GM19467 (cell line): ENCODE data around the gene MRPL43.
A peak's percentile ranks its signal among the peaks of the same experiment; 100 is the strongest.

Experiments used
- ATAC-seq: cut with Tn5 transposase; IDR thresholded peaks from one replicate; pipeline ENCODE4 v1.9.1; 2021; ENCODE audit warnings: mild to moderate bottlenecking, moderate library complexity; ENCODE audit not compliant: unreplicated experiment

The MRPL43 gene

GRCh38 chr10:101005361-101005760, 18.1 kb upstream of the MRPL43 start:
- ATAC-seq, result no peak

- ATAC-seq, result no peak
These were observed 16.4 kb upstream of the MRPL43 start for GRCh38 chr10:101003639-101004206.

GRCh38 chr10:101002456-101002855, 15.2 kb upstream of the MRPL43 start:
- ATAC-seq, result no peak

GRCh38 chr10:101001659-101002035, 14.3 kb upstream of the MRPL43 start:
- ATAC-seq, result no peak

GRCh38 chr10:101000915-101001658, 13.8 kb upstream of the MRPL43 start:
- ATAC-seq, result no peak

GRCh38 chr10:101000127-101000914, 13.0 kb upstream of the MRPL43 start:
- no peak for ATAC-seq

GRCh38 chr10:100999742-101000126, 12.4 kb upstream of the MRPL43 start, which contains the start of gene LZTS2:
Gene LZTS2 (plus strand): TSS chr10:100999808. CDS start chr10:101002539, 2,731 bp downstream.
- ATAC-seq, result peak; percentile 12

- ATAC-seq, result peak; percentile 44
These were observed 11.9 kb upstream of the MRPL43 start for GRCh38 chr10:100998991-100999741.

- ATAC-seq, result no peak
These were observed 11.1 kb upstream of the MRPL43 start for GRCh38 chr10:100998183-100998990.

- ATAC-seq, result no peak
These were observed 10.3 kb upstream of the MRPL43 start for GRCh38 chr10:100997360-100998182.

- ATAC-seq, result no peak
These were observed 9.5 kb upstream of the MRPL43 start for GRCh38 chr10:100996678-100997359.

- ATAC-seq, result no peak
These were observed 7.9 kb upstream of the MRPL43 start for GRCh38 chr10:100995181-100995580.

- no peak for ATAC-seq
These were observed 6.8 kb upstream of the MRPL43 start for GRCh38 chr10:100993986-100994708.

GRCh38 chr10:100989088-100989487, 1.8 kb upstream of the MRPL43 start:
- ATAC-seq, result no peak

- no peak for ATAC-seq
These were observed 869 bp upstream of the MRPL43 start for GRCh38 chr10:100988166-100988565.

GRCh38 chr10:100987685-100988049, 370 bp upstream of the MRPL43 start:
- no peak for ATAC-seq

- ATAC-seq, result no peak
These were observed 710 bp downstream of the MRPL43 start for GRCh38 chr10:100986623-100986951.

- ATAC-seq, result no peak
These were observed 2.0 kb downstream of the MRPL43 start for GRCh38 chr10:100985336-100985735.
